ENCODE data around the gene ACRV1.

ACRV1 gene

GRCh38 chr11:125671561-125671960, 9.1 kb downstream of the ACRV1 start:
- Histone ChIP-seq H3K27me3 (ENCODE audit: insufficient read depth, low read depth, severe bottlenecking) (no peaks in the 10 kb centered on the region), H3K36me3 (peaks cover 30% of the 10 kb centered on the region), H3K27ac (no peak overlapping the region), H3K4me3 (ENCODE audit: low read depth, low read length) (no peak overlapping the region), H3K9me3 (ENCODE audit: severe bottlenecking) (no peaks in the 10 kb centered on the region)
- TF ChIP-seq, protein P1, sequence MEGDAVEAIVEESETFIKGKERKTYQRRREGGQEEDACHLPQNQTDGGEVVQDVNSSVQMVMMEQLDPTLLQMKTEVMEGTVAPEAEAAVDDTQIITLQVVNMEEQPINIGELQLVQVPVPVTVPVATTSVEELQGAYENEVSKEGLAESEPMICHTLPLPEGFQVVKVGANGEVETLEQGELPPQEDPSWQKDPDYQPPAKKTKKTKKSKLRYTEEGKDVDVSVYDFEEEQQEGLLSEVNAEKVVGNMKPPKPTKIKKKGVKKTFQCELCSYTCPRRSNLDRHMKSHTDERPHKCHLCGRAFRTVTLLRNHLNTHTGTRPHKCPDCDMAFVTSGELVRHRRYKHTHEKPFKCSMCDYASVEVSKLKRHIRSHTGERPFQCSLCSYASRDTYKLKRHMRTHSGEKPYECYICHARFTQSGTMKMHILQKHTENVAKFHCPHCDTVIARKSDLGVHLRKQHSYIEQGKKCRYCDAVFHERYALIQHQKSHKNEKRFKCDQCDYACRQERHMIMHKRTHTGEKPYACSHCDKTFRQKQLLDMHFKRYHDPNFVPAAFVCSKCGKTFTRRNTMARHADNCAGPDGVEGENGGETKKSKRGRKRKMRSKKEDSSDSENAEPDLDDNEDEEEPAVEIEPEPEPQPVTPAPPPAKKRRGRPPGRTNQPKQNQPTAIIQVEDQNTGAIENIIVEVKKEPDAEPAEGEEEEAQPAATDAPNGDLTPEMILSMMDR (IDR thresholded peaks at IDR 0.05; ENCODE audit: low read depth, low read length), result no peak
- DNase-seq, result no peak

GRCh38 chr11:125670172-125670571, 10.5 kb downstream of the ACRV1 start:
- no peaks in the 10 kb centered on the region for H3K9me3 ChIP-seq (ENCODE audit: severe bottlenecking)
- no peak overlapping the region for H3K27ac ChIP-seq
- H3K4me3 ChIP-seq (ENCODE audit: low read depth, low read length), result no peak overlapping the region
- H3K36me3 ChIP-seq, result peaks cover 24% of the 10 kb centered on the region
- TF ChIP-seq, protein P1 (IDR thresholded peaks at IDR 0.05; ENCODE audit: low read depth, low read length), result no peak
- H3K27me3 ChIP-seq (ENCODE audit: insufficient read depth, low read depth, severe bottlenecking), result no peaks in the 10 kb centered on the region
- no peak for DNase-seq

DNA sequence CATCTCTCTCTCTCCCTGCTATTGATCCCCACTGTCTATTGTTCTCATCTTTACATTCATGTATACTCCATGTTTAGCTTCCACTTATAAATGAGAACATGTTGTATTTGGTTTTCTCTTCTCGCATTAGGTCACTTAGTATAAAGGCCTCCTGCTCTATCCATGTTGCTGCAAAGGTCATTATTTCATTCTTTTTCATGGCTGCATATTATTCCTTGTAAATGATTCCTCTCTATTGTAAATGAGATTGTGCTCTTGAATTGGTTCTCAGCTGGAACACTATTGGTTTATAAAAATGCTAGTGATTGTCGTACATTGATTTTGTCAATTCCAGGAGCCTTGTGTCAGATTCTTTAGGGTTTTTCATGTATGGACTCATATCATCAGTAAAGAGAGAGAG, 13.5 kb downstream of the ACRV1 start:
- TF ChIP-seq, protein P1 (IDR thresholded peaks at IDR 0.05; ENCODE audit: low read depth, low read length), result no peak
- no peaks in the 10 kb centered on the region for H3K9me3 ChIP-seq (ENCODE audit: severe bottlenecking)
- no peak for DNase-seq
- H3K27ac ChIP-seq, result no peak overlapping the region
- H3K4me3 ChIP-seq (ENCODE audit: low read depth, low read length), result no peak overlapping the region
- H3K36me3 ChIP-seq, result peaks cover 26% of the 10 kb centered on the region
- H3K27me3 ChIP-seq (ENCODE audit: insufficient read depth, low read depth, severe bottlenecking), result no peaks in the 10 kb centered on the region

- no peak for DNase-seq
- H3K9me3 ChIP-seq (ENCODE audit: severe bottlenecking), result no peaks in the 10 kb centered on the region
- no peak overlapping the region for H3K27ac ChIP-seq
- TF ChIP-seq, protein P1 (IDR thresholded peaks at IDR 0.05; ENCODE audit: low read depth, low read length), result no peak
- H3K36me3 ChIP-seq, result peaks cover 26% of the 10 kb centered on the region
- H3K27me3 ChIP-seq (ENCODE audit: insufficient read depth, low read depth, severe bottlenecking), result no peaks in the 10 kb centered on the region
- H3K4me3 ChIP-seq (ENCODE audit: low read depth, low read length), result no peak overlapping the region
These were observed 16.7 kb downstream of the ACRV1 start for GRCh38 chr11:125663910-125664309.

- DNase-seq, result no peak
- H3K27me3 ChIP-seq (ENCODE audit: insufficient read depth, low read depth, severe bottlenecking), result no peaks in the 10 kb centered on the region
- H3K36me3 ChIP-seq, result peaks cover 33% of the 10 kb centered on the region
- H3K9me3 ChIP-seq (ENCODE audit: severe bottlenecking), result no peaks in the 10 kb centered on the region
- no peak overlapping the region for H3K4me3 ChIP-seq (ENCODE audit: low read depth, low read length)
- TF ChIP-seq, protein P1 (IDR thresholded peaks at IDR 0.05; ENCODE audit: low read depth, low read length), result no peak
- no peak overlapping the region for H3K27ac ChIP-seq
These were observed 18.0 kb downstream of the ACRV1 start for GRCh38 chr11:125662689-125663088.

DNA sequence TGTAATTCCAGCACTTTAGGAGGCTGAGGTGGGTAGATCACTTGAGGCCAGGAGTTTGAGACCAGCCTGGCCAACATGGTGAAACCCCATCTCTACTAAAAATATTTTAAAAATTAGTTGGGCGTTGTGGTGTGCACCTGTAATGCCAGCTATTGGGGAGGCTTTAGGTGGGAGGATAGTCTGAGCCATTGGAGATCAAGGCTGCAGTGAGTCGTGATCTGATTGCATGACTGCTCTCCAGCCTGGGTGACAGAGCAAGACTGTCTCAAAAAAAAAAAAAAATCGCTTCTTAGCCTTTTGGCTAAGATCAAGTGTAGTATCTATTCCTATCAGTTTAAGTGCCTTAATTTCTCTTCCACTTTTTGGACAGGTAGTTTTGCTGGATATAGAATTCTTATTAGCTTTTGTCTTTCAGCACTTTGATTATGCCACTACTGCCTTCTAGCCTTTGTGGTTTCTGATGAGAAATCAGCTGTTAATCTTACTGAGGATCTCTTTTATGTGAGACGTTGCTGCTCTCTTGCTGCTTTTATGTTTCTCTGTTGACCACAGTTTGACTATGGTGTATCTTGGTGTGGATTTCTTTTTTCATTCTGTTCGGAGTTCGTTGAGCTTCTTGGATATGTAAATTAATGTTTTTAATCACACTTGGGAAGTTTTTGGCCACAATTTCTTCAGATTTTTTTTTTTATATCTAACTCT, 31.0 kb downstream of the ACRV1 start:
- Histone ChIP-seq H3K9me3 (ENCODE audit: severe bottlenecking) (no peaks in the 10 kb centered on the region), H3K27me3 (ENCODE audit: insufficient read depth, low read depth, severe bottlenecking) (no peaks in the 10 kb centered on the region), H3K27ac (no peak overlapping the region), H3K36me3 (peaks cover 66% of the 10 kb centered on the region), H3K4me3 (ENCODE audit: low read depth, low read length) (no peak overlapping the region)
- TF ChIP-seq, protein P1 (IDR thresholded peaks at IDR 0.05; ENCODE audit: low read depth, low read length), result no peak
- DNase-seq, result no peak
